H9 (cell line): Measurements from ENCODE around the gene LGALS3. TPM values are rescaled to one million over a fixed set of nuclear protein-coding genes. Genes with fewer than 3 reads are reported as not detected.

Experiments used
- DNase-seq: peaks from one replicate; pipeline ENCODE4 v3.0.0-alpha.2; 2017
- H2AFZ ChIP-seq: one replicate; pipeline ENCODE4 v1.6.1; 2013; ENCODE audit warnings: mild to moderate bottlenecking, low read length, control low read depth, moderate library complexity
- H2AK5ac ChIP-seq: 2 replicates; pipeline ENCODE4 v1.6.1; 2013; ENCODE audit warnings: low read length, control low read depth, mixed read lengths; ENCODE audit not compliant: insufficient read length
- H2BK120ac ChIP-seq: one replicate; pipeline ENCODE4 v1.6.1; 2013; ENCODE audit warnings: low read depth, mild to moderate bottlenecking, low read length, control low read depth, inconsistent platforms; ENCODE audit not compliant: poor library complexity, severe bottlenecking
- H2BK12ac ChIP-seq: 2 replicates; pipeline ENCODE4 v1.6.1; 2013; ENCODE audit warnings: low read length, control low read depth, mixed read lengths, low read depth; ENCODE audit not compliant: insufficient read length
- H2BK15ac ChIP-seq: 2 replicates; pipeline ENCODE4 v1.6.1; 2013; ENCODE audit warnings: low read depth, low read length, control low read depth
- H2BK20ac ChIP-seq: one replicate; pipeline ENCODE4 v1.6.1; 2013; ENCODE audit warnings: low read depth, mild to moderate bottlenecking, low read length, control low read depth, inconsistent platforms; ENCODE audit not compliant: poor library complexity, severe bottlenecking
- H2BK5ac ChIP-seq: 2 replicates; pipeline ENCODE4 v1.6.1; 2013; ENCODE audit warnings: low read length, control low read depth, mixed read lengths; ENCODE audit not compliant: insufficient read length
- H3K14ac ChIP-seq: 2 replicates; pipeline ENCODE4 v1.6.1; 2013; ENCODE audit warnings: low read length, control low read depth; ENCODE audit not compliant: insufficient read depth
- H3K18ac ChIP-seq: 2 replicates; pipeline ENCODE4 v1.6.1; 2013; ENCODE audit warnings: low read depth, mild to moderate bottlenecking, mixed read lengths, low read length, control low read depth; ENCODE audit not compliant: insufficient read length
- H3K23ac ChIP-seq: 2 replicates; pipeline ENCODE4 v1.6.1; 2013; ENCODE audit warnings: low read length, control low read depth, mixed read lengths, low read depth; ENCODE audit not compliant: insufficient read length
- H3K23me2 ChIP-seq: 2 replicates; pipeline ENCODE4 v1.6.1; 2013; ENCODE audit warnings: low read depth, mild to moderate bottlenecking, mixed read lengths, low read length, control low read depth; ENCODE audit not compliant: insufficient read length, poor library complexity, severe bottlenecking
- H3K27ac ChIP-seq: 2 replicates; pipeline ENCODE4 v1.5.1; 2013; ENCODE audit warnings: low read length, control low read depth, mixed read lengths, low read depth; ENCODE audit not compliant: insufficient read length
- H3K27me3 ChIP-seq: 2 replicates; pipeline ENCODE4 v1.6.1; 2013; ENCODE audit warnings: low read length, control low read depth, inconsistent platforms; ENCODE audit not compliant: insufficient read depth
- H3K4ac ChIP-seq: 2 replicates; pipeline ENCODE4 v1.6.1; 2013; ENCODE audit warnings: low read depth, mild to moderate bottlenecking, control low read depth, inconsistent platforms, low read length, moderate library complexity
- H3K4me1 ChIP-seq: 2 replicates; pipeline ENCODE4 v1.6.1; 2013; ENCODE audit warnings: low read length, control low read depth, inconsistent platforms; ENCODE audit not compliant: insufficient read depth
- H3K4me2 ChIP-seq: 2 replicates; pipeline ENCODE4 v1.6.1; 2013; ENCODE audit warnings: low read length, control low read depth, mixed read lengths; ENCODE audit not compliant: insufficient read length, insufficient read depth
- H3K56ac ChIP-seq: 2 replicates; pipeline ENCODE4 v1.6.1; 2013; ENCODE audit warnings: low read depth, mild to moderate bottlenecking, mixed read lengths, low read length, control low read depth; ENCODE audit not compliant: insufficient read length
- H3K79me1 ChIP-seq: 2 replicates; pipeline ENCODE4 v1.6.1; 2013; ENCODE audit warnings: low read depth, mild to moderate bottlenecking, moderate library complexity, low read length, control low read depth, inconsistent platforms; ENCODE audit not compliant: insufficient read depth, poor library complexity, severe bottlenecking
- H3K79me2 ChIP-seq: 2 replicates; pipeline ENCODE4 v1.6.1; 2013; ENCODE audit warnings: low read length, control low read depth, inconsistent platforms; ENCODE audit not compliant: insufficient read depth
- H3K9ac ChIP-seq: 2 replicates; pipeline ENCODE4 v1.6.1; 2013; ENCODE audit warnings: low read length, control low read depth, mixed read lengths; ENCODE audit not compliant: insufficient read length; ENCODE audit errors: extremely low read depth
- H3K9me3 ChIP-seq: one replicate; pipeline ENCODE4 v1.6.1; 2013; ENCODE audit warnings: low read depth, low read length, inconsistent platforms; ENCODE audit not compliant: control insufficient read depth
- H3T11ph ChIP-seq: one replicate; pipeline ENCODE4 v1.6.1; 2013; ENCODE audit warnings: mild to moderate bottlenecking, low read length, control low read depth, inconsistent platforms
- H4K20me1 ChIP-seq: one replicate; pipeline ENCODE4 v1.6.1; 2013; ENCODE audit not compliant: control insufficient read depth, insufficient read length, insufficient read depth
- H4K5ac ChIP-seq: 2 replicates; pipeline ENCODE4 v1.6.1; 2013; ENCODE audit warnings: low read depth, mild to moderate bottlenecking, mixed read lengths, low read length, control low read depth; ENCODE audit not compliant: insufficient read length
- H4K8ac ChIP-seq: replicated peaks from 2 replicates; pipeline ENCODE4 v1.6.1; 2013; ENCODE audit warnings: low read length, control low read depth, mixed read lengths, low read depth; ENCODE audit not compliant: insufficient read length
- H4K91ac ChIP-seq: 2 replicates; pipeline ENCODE4 v1.6.1; 2013; ENCODE audit warnings: low read depth, mild to moderate bottlenecking, moderate library complexity, mixed read lengths, low read length, control low read depth; ENCODE audit not compliant: insufficient read length
- H3K27ac Mint-ChIP-seq, 3 experiments: 2 replicates in 2 of 3; 3 replicates in 1 of 3; pipeline ENCODE4 v1.8.0; 2020 to 2021; ENCODE audit warnings: mixed read lengths in 3 of 3, mild to moderate bottlenecking in 1 of 3, moderate library complexity in 1 of 3
- H3K27me3 Mint-ChIP-seq: 2 replicates; pipeline ENCODE4 v1.8.0; 2021; ENCODE audit warnings: low read depth, mild to moderate bottlenecking, moderate library complexity, mixed read lengths
- H3K36me3 Mint-ChIP-seq, 3 experiments: 2 replicates in 2 of 3; 3 replicates in 1 of 3; pipeline ENCODE4 v1.8.0; 2020 to 2021; ENCODE audit warnings: low read depth in 3 of 3, mixed read lengths in 3 of 3; ENCODE audit not compliant: insufficient read depth in 1 of 3
- H3K4me1 Mint-ChIP-seq, 2 experiments: 2 replicates each; pipeline ENCODE4 v1.8.0; 2020; ENCODE audit warnings: mixed read lengths in 2 of 2
- H3K4me3 Mint-ChIP-seq, 2 experiments: 2 replicates in 1 of 2; 3 replicates in 1 of 2; pipeline ENCODE4 v1.8.0; 2020 to 2021; ENCODE audit warnings: mild to moderate bottlenecking in 2 of 2, mixed read lengths in 2 of 2, moderate library complexity in 1 of 2
- H3K9me3 Mint-ChIP-seq, 2 experiments: 2 replicates in 1 of 2; 3 replicates in 1 of 2; pipeline ENCODE4 v1.8.0; 2020; ENCODE audit warnings: mild to moderate bottlenecking in 2 of 2, mixed read lengths in 2 of 2, moderate library complexity in 1 of 2
- WGBS: extraction: QIAGEN DNeasy Blood & Tissue Kit; methylation state at CpG from one replicate; pipeline ENCODE4 v1.1.7; 2013; ENCODE audit warnings: missing lambda C conversion rate, low lambda C conversion rate, mixed read lengths; ENCODE audit not compliant: insufficient read length; ENCODE audit errors: extremely low coverage; 5-methylcytosine and 5-hydroxymethylcytosine counted together
- total RNA-seq: library from RNA; stranded (reverse); gene quantifications from 2 replicates; pipeline ENCODE4 v1.2.1, GENCODE V29; 2021
- TF ChIP-seq, protein P1 (sequence below): fragments of 200-600 bp; sonication (generic); conservative IDR thresholded peaks from 3 replicates; pipeline ENCODE4 v1.8.0; 2021; ENCODE audit warnings: antibody characterized with exemption, mild to moderate bottlenecking

LGALS3 gene
- total RNA-seq, 1 experiment from 2014 or later: 4.0 TPM

DNA sequence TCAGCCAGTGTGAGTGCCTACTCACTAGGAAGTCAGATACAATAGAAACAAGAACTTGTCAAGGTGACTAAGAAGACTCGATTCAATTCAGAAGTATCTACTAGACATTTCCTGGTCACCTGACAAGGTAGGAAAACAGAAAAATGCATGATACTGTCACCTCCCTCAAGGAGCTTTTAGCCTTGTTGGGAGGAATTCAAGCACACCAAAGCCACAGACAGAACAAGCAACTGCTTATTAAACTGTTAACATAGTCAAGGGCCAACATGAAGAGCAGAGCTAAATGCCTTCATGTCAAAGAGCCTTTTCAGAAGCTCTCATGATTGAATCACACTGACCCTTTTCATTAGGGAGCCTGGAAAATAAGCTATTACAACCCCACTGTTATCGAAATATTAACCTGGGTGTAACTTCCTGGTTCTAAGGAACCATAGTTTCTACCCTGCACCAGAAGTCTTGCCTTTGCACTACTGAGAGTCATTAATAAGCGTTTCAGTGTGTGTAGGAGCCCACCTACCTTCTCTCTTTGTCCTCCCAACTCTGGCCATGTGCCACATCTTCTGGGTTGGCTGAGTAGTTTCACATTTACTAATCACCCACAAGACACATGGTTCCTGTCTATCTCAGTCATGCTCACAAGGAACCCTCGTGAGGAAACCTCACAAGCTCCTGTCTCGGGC lies 31.0 kb upstream of the LGALS3 start:
- H4K8ac ChIP-seq: no peak overlapping the region
- no peak overlapping the region for H3K18ac ChIP-seq
- H3K4me2 ChIP-seq: no peak overlapping the region
- H4K5ac ChIP-seq: no peak overlapping the region
- no peak overlapping the region for H2BK20ac ChIP-seq
- H2BK15ac ChIP-seq: no peak overlapping the region
- no peak overlapping the region for H2BK12ac ChIP-seq
- H3K4me1 Mint-ChIP-seq: peaks cover 19 to 32% of the 10 kb centered on the region in 2 experiments
- H2AK5ac ChIP-seq: no peak overlapping the region
- H3K27me3 Mint-ChIP-seq: peaks cover 1% of the 10 kb centered on the region
- H2AFZ ChIP-seq: no peak overlapping the region
- no peak overlapping the region for H3K23ac ChIP-seq
- no peaks in the 10 kb centered on the region for H3K27me3 ChIP-seq
- H2BK5ac ChIP-seq: no peak overlapping the region
- no peaks in the 10 kb centered on the region for H3K36me3 Mint-ChIP-seq
- no peaks in the 10 kb centered on the region for H3K9me3 ChIP-seq
- no peaks in the 10 kb centered on the region for H3K9me3 Mint-ChIP-seq
- TF ChIP-seq, protein P1, sequence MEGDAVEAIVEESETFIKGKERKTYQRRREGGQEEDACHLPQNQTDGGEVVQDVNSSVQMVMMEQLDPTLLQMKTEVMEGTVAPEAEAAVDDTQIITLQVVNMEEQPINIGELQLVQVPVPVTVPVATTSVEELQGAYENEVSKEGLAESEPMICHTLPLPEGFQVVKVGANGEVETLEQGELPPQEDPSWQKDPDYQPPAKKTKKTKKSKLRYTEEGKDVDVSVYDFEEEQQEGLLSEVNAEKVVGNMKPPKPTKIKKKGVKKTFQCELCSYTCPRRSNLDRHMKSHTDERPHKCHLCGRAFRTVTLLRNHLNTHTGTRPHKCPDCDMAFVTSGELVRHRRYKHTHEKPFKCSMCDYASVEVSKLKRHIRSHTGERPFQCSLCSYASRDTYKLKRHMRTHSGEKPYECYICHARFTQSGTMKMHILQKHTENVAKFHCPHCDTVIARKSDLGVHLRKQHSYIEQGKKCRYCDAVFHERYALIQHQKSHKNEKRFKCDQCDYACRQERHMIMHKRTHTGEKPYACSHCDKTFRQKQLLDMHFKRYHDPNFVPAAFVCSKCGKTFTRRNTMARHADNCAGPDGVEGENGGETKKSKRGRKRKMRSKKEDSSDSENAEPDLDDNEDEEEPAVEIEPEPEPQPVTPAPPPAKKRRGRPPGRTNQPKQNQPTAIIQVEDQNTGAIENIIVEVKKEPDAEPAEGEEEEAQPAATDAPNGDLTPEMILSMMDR: no peak
- peaks cover 3% of the 10 kb centered on the region; the same call in 1 of the 2 replicates for H3K4me1 ChIP-seq
- H3K79me2 ChIP-seq: no peaks in the 10 kb centered on the region
- H3K56ac ChIP-seq: no peak overlapping the region
- H3K23me2 ChIP-seq: no peaks in the 10 kb centered on the region
- no peak for DNase-seq
- H3K9ac ChIP-seq: no peak overlapping the region
- H3K4me3 Mint-ChIP-seq: no peak overlapping the region
- H2BK120ac ChIP-seq: no peak overlapping the region
- no CpG with 5 or more reads among the region's 5 CpGs for WGBS
- H3K27ac Mint-ChIP-seq: peak overlapping the region in 1 of 3 experiments; percentile 40; a peak in 1 of 7 replicates
- H3K14ac ChIP-seq: no peak overlapping the region
- H4K91ac ChIP-seq: no peak overlapping the region
- no peaks in the 10 kb centered on the region for H3K79me1 ChIP-seq
- H4K20me1 ChIP-seq: no peaks in the 10 kb centered on the region
- H3K27ac ChIP-seq: no peak overlapping the region
- no peak overlapping the region for H3K4ac ChIP-seq
- no peak overlapping the region for H3T11ph ChIP-seq
